WTC11 (cell line): ENCODE measurements around the gene USP47. TPM values are rescaled to one million over a fixed set of nuclear protein-coding genes. Genes with fewer than 3 reads are reported as not detected.

Experiments
- ATAC-seq: fragments of 200-7000 bp; cut with Tn5 transposase; 2 replicates; pipeline ENCODE4 v1.10.0; 2021; ENCODE audit warnings: mild to moderate bottlenecking, moderate library complexity
- CTCF ChIA-PET: fragments of 300-600 bp; sonication (Branson Sonifier 250); formaldehyde crosslinking; loops from one replicate; lab custom pipeline; 2021; ENCODE audit warnings: antibody characterized with exemption; lab: Charles Lee
- POLR2A ChIA-PET: fragments of 350-600 bp; sonication (Branson Sonifier 250); formaldehyde crosslinking; loops from one replicate; lab custom pipeline; 2021; ENCODE audit warnings: antibody characterized with exemption; lab: Charles Lee
- DNase-seq: peaks from one replicate; pipeline ENCODE4 v3.0.0; 2021; ENCODE audit warnings: low spot score
- H3K27ac Mint-ChIP-seq: 2 replicates; pipeline ENCODE4 v1.8.0; 2021; ENCODE audit warnings: mixed read lengths
- H3K27me3 Mint-ChIP-seq: 2 replicates; pipeline ENCODE4 v1.8.0; 2021; ENCODE audit warnings: low read depth, mild to moderate bottlenecking, moderate library complexity, mixed read lengths
- H3K36me3 Mint-ChIP-seq: 2 replicates; pipeline ENCODE4 v1.8.0; 2021; ENCODE audit warnings: mixed read lengths
- H3K4me1 Mint-ChIP-seq: 2 replicates; pipeline ENCODE4 v1.8.0; 2022; ENCODE audit warnings: mixed read lengths
- H3K4me3 Mint-ChIP-seq: 2 replicates; pipeline ENCODE4 v1.8.0; 2021; ENCODE audit warnings: mild to moderate bottlenecking, moderate library complexity, mixed read lengths
- H3K9me3 Mint-ChIP-seq: 2 replicates; pipeline ENCODE4 v1.8.0; 2021; ENCODE audit warnings: mixed read lengths
- ARID4B ChIP-seq: sonication (generic); formaldehyde crosslinking; IDR thresholded peaks from 2 replicates; pipeline ENCODE4 v1.8.0; 2023; ENCODE audit warnings: missing genetic modification reagents, mild to moderate bottlenecking, borderline replicate concordance
- EMX1 ChIP-seq: fragments of 250-450 bp; sonication (Bioruptor Pico); IDR thresholded peaks from 2 replicates; pipeline ENCODE4 v1.8.0; 2021; ENCODE audit warnings: mild to moderate bottlenecking
- IRF2 ChIP-seq: sonication (generic); formaldehyde crosslinking; IDR thresholded peaks from 2 replicates; pipeline ENCODE4 v1.8.0; 2022; ENCODE audit warnings: low read depth, missing genetic modification reagents, borderline replicate concordance
- NR2C2 ChIP-seq: sonication (generic); formaldehyde crosslinking; IDR thresholded peaks from 2 replicates; pipeline ENCODE4 v1.8.0; 2022; ENCODE audit warnings: mild to moderate bottlenecking, missing genetic modification reagents
- SMAD3 ChIP-seq: sonication (generic); formaldehyde crosslinking; IDR thresholded peaks from 2 replicates; pipeline ENCODE4 v1.8.0; 2022; ENCODE audit warnings: missing genetic modification reagents, mild to moderate bottlenecking, borderline replicate concordance
- ZNF121 ChIP-seq: sonication (generic); formaldehyde crosslinking; IDR thresholded peaks from 2 replicates; pipeline ENCODE4 v1.8.0; 2023; ENCODE audit warnings: missing genetic modification reagents
- ZNF396 ChIP-seq: fragments of 250-450 bp; sonication (Bioruptor Pico); IDR thresholded peaks from 2 replicates; pipeline ENCODE4 v1.8.0; 2021; ENCODE audit warnings: mild to moderate bottlenecking, moderate library complexity, borderline replicate concordance
- total RNA-seq: library from RNA; stranded (reverse); gene quantifications from 3 replicates; pipeline ENCODE4 v1.2.3, GENCODE V29; 2021
- TF ChIP-seq, protein P1 (sequence below): fragments of 250-450 bp; sonication (Bioruptor Pico); IDR thresholded peaks from 2 replicates; pipeline ENCODE4 v1.8.0; 2021; ENCODE audit warnings: mild to moderate bottlenecking
- TF ChIP-seq, protein P2 (sequence below): sonication (generic); formaldehyde crosslinking; IDR thresholded peaks from 2 replicates; pipeline ENCODE4 v1.8.0; 2022; ENCODE audit warnings: mild to moderate bottlenecking, missing genetic modification reagents
- TF ChIP-seq, protein P3 (sequence below): sonication (generic); formaldehyde crosslinking; IDR thresholded peaks from 2 replicates; pipeline ENCODE4 v1.8.1; 2023; ENCODE audit warnings: mild to moderate bottlenecking, missing genetic modification reagents, moderate library complexity
- TF ChIP-seq, protein P4 (sequence below): sonication (generic); formaldehyde crosslinking; IDR thresholded peaks from 2 replicates; pipeline ENCODE4 v1.8.1; 2023; ENCODE audit warnings: mild to moderate bottlenecking, moderate library complexity, missing genetic modification reagents

USP47 gene
- total RNA-seq, 1 experiment from 2014 or later = 19.7 TPM

DNA sequence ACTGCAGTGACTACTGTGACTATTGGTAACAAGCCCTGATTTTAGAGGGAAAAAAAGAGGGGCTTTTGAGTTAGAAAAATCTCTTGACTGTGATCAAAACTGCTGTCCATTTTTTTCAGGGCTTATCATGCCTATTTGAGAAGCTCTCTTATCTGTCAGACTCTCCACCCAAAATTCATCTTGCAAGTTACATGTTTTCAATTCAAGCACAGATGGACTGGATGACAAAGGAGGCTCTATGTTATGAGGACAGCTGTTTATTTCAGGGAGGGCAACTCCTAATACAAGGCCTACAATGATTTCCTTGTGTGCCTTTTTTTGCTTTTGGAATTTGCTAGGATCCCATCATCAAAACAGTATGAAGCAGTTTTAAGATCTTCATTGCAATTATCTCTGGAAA, 35.2 kb upstream of the USP47 start (continued):
- no peak for TF ChIP-seq ARID4B

DNA sequence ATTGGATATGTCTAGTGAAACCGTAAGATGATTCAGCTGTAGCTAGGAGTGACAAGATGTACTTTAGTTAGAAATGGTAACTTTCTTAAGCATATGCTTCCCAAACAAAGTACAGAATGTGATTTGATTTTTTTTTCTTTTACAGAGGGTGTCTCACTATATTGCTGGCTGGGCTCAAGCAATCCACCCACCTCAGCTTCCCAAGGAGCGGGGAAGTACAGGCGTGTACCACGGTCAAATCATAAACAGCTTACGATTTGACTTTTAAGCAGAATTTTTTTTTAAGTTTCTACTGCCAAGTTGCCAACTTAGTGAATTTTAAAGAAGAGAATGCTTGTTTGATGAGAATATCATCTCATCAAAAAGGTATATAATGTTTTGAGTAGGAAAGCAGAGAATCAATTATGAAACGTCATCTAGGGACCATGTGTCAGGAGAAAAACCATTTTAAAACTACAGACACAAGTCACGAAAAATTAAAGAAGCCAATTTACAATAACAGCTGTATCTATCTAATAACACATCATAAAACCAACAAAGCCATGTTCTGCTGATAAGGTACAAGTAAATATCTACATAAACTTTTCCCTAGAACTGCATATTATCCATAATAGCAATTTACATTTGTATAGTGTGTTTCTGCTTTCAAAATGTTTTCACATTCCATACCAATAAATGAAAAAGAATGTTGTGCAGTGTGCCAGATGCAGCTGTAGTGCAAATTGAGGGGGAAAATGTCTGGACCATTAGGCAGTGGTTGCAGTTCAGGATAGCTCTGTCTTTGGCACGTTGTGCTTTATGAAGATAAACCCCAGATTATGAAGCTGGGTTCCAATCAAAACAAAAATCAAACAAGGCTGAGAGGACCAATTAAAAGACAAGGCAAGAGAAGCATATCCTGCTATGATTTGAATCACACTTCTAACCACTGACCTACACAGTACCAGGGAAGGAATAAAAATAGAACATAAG, 33.7 kb upstream of the USP47 start:
- Mint-ChIP-seq H3K9me3 (peaks cover 6% of the 10 kb centered on the region; the same call in 1 of the 2 replicates), H3K27ac (no peak overlapping the region), H3K4me1 (0 out of 2 replicates have a peak, but pooled peaks cover 2% of the 10 kb centered on the region), H3K36me3 (no peaks in the 10 kb centered on the region), H3K4me3 (no peak overlapping the region), H3K27me3 (no peaks in the 10 kb centered on the region; the same call in 1 of the 2 replicates)
- ChIA-PET POLR2A (no interaction called here), CTCF (interaction anchor here (1.5 to 1.7 kb wide), 2 partner anchors 9 to 236 kb away, joined by 5 to 6 read pairs; no protein-coding TSS in a partner anchor)
- DNase-seq (no peak), ATAC-seq (no peak)
- no peak for TF ChIP-seq ZNF396
- no peak for TF ChIP-seq ARID4B
- TF ChIP-seq, protein P1, sequence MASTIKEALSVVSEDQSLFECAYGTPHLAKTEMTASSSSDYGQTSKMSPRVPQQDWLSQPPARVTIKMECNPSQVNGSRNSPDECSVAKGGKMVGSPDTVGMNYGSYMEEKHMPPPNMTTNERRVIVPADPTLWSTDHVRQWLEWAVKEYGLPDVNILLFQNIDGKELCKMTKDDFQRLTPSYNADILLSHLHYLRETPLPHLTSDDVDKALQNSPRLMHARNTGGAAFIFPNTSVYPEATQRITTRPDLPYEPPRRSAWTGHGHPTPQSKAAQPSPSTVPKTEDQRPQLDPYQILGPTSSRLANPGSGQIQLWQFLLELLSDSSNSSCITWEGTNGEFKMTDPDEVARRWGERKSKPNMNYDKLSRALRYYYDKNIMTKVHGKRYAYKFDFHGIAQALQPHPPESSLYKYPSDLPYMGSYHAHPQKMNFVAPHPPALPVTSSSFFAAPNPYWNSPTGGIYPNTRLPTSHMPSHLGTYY (CRISPR knock-in tag) = no peak
- TF ChIP-seq, protein P2, sequence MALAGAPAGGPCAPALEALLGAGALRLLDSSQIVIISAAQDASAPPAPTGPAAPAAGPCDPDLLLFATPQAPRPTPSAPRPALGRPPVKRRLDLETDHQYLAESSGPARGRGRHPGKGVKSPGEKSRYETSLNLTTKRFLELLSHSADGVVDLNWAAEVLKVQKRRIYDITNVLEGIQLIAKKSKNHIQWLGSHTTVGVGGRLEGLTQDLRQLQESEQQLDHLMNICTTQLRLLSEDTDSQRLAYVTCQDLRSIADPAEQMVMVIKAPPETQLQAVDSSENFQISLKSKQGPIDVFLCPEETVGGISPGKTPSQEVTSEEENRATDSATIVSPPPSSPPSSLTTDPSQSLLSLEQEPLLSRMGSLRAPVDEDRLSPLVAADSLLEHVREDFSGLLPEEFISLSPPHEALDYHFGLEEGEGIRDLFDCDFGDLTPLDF (CRISPR knock-in tag) = no peak
- TF ChIP-seq, protein P3, sequence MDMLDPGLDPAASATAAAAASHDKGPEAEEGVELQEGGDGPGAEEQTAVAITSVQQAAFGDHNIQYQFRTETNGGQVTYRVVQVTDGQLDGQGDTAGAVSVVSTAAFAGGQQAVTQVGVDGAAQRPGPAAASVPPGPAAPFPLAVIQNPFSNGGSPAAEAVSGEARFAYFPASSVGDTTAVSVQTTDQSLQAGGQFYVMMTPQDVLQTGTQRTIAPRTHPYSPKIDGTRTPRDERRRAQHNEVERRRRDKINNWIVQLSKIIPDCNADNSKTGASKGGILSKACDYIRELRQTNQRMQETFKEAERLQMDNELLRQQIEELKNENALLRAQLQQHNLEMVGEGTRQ (CRISPR knock-in tag) = no peak
- no peak for TF ChIP-seq EMX1
- no peak for TF ChIP-seq NR2C2
- TF ChIP-seq IRF2 (CRISPR knock-in tag) = no peak
- TF ChIP-seq, protein P4, sequence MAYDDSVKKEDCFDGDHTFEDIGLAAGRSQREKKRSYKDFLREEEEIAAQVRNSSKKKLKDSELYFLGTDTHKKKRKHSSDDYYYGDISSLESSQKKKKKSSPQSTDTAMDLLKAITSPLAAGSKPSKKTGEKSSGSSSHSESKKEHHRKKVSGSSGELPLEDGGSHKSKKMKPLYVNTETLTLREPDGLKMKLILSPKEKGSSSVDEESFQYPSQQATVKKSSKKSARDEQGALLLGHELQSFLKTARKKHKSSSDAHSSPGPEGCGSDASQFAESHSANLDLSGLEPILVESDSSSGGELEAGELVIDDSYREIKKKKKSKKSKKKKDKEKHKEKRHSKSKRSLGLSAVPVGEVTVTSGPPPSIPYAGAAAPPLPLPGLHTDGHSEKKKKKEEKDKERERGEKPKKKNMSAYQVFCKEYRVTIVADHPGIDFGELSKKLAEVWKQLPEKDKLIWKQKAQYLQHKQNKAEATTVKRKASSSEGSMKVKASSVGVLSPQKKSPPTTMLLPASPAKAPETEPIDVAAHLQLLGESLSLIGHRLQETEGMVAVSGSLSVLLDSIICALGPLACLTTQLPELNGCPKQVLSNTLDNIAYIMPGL (CRISPR knock-in tag) = no peak
- no peak for TF ChIP-seq SMAD3 (CRISPR knock-in tag)
- TF ChIP-seq ZNF121 (CRISPR knock-in tag) = no peak
